Activated naive CD4-positive, alpha-beta T cell treated with anti-CD3 and anti-CD28 coated beads for 36 hours (primary cell): ENCODE results near the gene THAP10. TPM values are rescaled to one million over a fixed set of nuclear protein-coding genes. Genes with fewer than 3 reads are reported as not detected.

Source experiments
- CTCF ChIA-PET: fragments of 350-600 bp; sonication (Branson Sonifier 250); formaldehyde crosslinking; loops from one replicate; lab custom pipeline; 2021; ENCODE audit warnings: antibody characterized with exemption; lab: Charles Lee
- DNase-seq: peaks from one replicate; pipeline ENCODE4 v3.0.0-alpha.2; 2020
- H3K27ac Mint-ChIP-seq: one replicate; pipeline ENCODE4 v1.8.0; 2021; ENCODE audit warnings: mild to moderate bottlenecking, mixed read lengths
- H3K27me3 Mint-ChIP-seq: one replicate; pipeline ENCODE4 v1.8.0; 2021; ENCODE audit warnings: low read depth, mixed read lengths
- H3K36me3 Mint-ChIP-seq: one replicate; pipeline ENCODE4 v1.8.0; 2021; ENCODE audit warnings: low read depth, mixed read lengths
- H3K4me1 Mint-ChIP-seq: one replicate; pipeline ENCODE4 v1.8.0; 2021; ENCODE audit warnings: low read depth, mixed read lengths
- H3K4me3 Mint-ChIP-seq: one replicate; pipeline ENCODE4 v1.8.0; 2021; ENCODE audit warnings: mild to moderate bottlenecking, moderate library complexity, mixed read lengths
- H3K9me3 Mint-ChIP-seq: one replicate; pipeline ENCODE4 v1.8.0; 2021; ENCODE audit warnings: mixed read lengths
- intact Hi-C: fragments of 100-400 bp; cut with micrococcal nuclease; formaldehyde crosslinking; loops from one replicate; pipeline ENCODE4 v1.15.1; 2023
- total RNA-seq, 2 experiments: library from RNA; stranded (reverse); gene quantifications; one replicate each; pipeline ENCODE4 v1.2.3, GENCODE V29; 2021

THAP10 gene
- total RNA-seq, 2 experiments from 2014 or later = not detected

- H3K9me3 Mint-ChIP-seq = no peaks in the 10 kb centered on the region
- CTCF ChIA-PET = interaction anchor here (1.4 kb wide), 1 partner anchor 35 kb away, joined by 3 read pairs; the partner anchor contains the start of gene THAP10
- no peak overlapping the region for H3K4me3 Mint-ChIP-seq
- no peak overlapping the region for H3K27ac Mint-ChIP-seq
- H3K36me3 Mint-ChIP-seq = peaks cover 2% of the 10 kb centered on the region
- intact Hi-C loops = no loop called here
- peaks cover 41% of the 10 kb centered on the region for H3K27me3 Mint-ChIP-seq
- peaks cover 5% of the 10 kb centered on the region for H3K4me1 Mint-ChIP-seq
- DNase-seq = no peak
These were observed 35.2 kb downstream of the THAP10 start for GRCh38 chr15:70856884-70857561.

- Mint-ChIP-seq H3K27me3 (peaks cover 48% of the 10 kb centered on the region), H3K27ac (no peak overlapping the region), H3K36me3 (peaks cover 2% of the 10 kb centered on the region), H3K4me1 (peaks cover 5% of the 10 kb centered on the region), H3K9me3 (no peaks in the 10 kb centered on the region), H3K4me3 (no peak overlapping the region)
- intact Hi-C loops = no loop called here
- DNase-seq = no peak
- CTCF ChIA-PET = interaction anchor here (1.4 kb wide), 1 partner anchor 36 kb away, joined by 3 read pairs; the partner anchor contains the start of gene THAP10
These were observed 35.9 kb downstream of the THAP10 start for GRCh38 chr15:70856177-70856883.

- peaks cover 2% of the 10 kb centered on the region for H3K36me3 Mint-ChIP-seq
- peaks cover 51% of the 10 kb centered on the region for H3K27me3 Mint-ChIP-seq
- intact Hi-C loops = no loop called here
These were observed 36.5 kb downstream of the THAP10 start for GRCh38 chr15:70855764-70856163.

GRCh38 chr15:70854666-70854976, 37.6 kb downstream of the THAP10 start:
- Mint-ChIP-seq H3K9me3 (no peaks in the 10 kb centered on the region), H3K36me3 (peaks cover 2% of the 10 kb centered on the region), H3K27ac (no peak overlapping the region), H3K4me3 (peak overlapping the region; percentile 76), H3K27me3 (peaks cover 58% of the 10 kb centered on the region), H3K4me1 (peaks cover 5% of the 10 kb centered on the region)
- no peak for DNase-seq
- intact Hi-C loops = no loop called here
- CTCF ChIA-PET = interaction anchor here (0.7 kb wide), 1 partner anchor 15 kb away, joined by 3 read pairs; no protein-coding TSS in a partner anchor

More at GRCh38 chr15:70855764-70856163, 36.5 kb downstream of the THAP10 start:
- CTCF ChIA-PET = no interaction called here
- Mint-ChIP-seq H3K9me3 (no peaks in the 10 kb centered on the region), H3K27ac (no peak overlapping the region), H3K4me3 (no peak overlapping the region), H3K4me1 (peaks cover 5% of the 10 kb centered on the region)
- no peak for DNase-seq

- H3K27me3 Mint-ChIP-seq = peaks cover 58% of the 10 kb centered on the region
- H3K4me3 Mint-ChIP-seq = peak within 1 kb of the TSS; percentile 76
- H3K9me3 Mint-ChIP-seq = no peaks in the 10 kb centered on the region
- CTCF ChIA-PET = interaction anchor here (0.7 kb wide), 1 partner anchor 15 kb away, joined by 3 read pairs; no protein-coding TSS in a partner anchor
- peak; percentile 8 for DNase-seq
- H3K4me1 Mint-ChIP-seq = peaks cover 5% of the 10 kb centered on the region
- no peak within 1 kb of the TSS for H3K27ac Mint-ChIP-seq
- intact Hi-C loops = no loop called here
- H3K36me3 Mint-ChIP-seq = peaks cover 2% of the 10 kb centered on the region
These were observed 38.1 kb downstream of the THAP10 start, which contains the start of gene LARP6 for GRCh38 chr15:70853973-70854665. Gene LARP6 (minus strand): TSS chr15:70854157. CDS start chr15:70854088, 69 bp downstream.

GRCh38 chr15:70853318-70853972, 38.8 kb downstream of the THAP10 start:
- Mint-ChIP-seq H3K27ac (no peak overlapping the region), H3K4me3 (peak overlapping the region; percentile 49), H3K4me1 (peaks cover 5% of the 10 kb centered on the region), H3K9me3 (no peaks in the 10 kb centered on the region), H3K27me3 (peaks cover 52% of the 10 kb centered on the region), H3K36me3 (peaks cover 2% of the 10 kb centered on the region)
- intact Hi-C loops = no loop called here
- DNase-seq = peak; percentile 14
- CTCF ChIA-PET = no interaction called here

GRCh38 chr15:70852501-70853317, 39.5 kb downstream of the THAP10 start:
- Mint-ChIP-seq H3K4me1 (peaks cover 5% of the 10 kb centered on the region), H3K9me3 (no peaks in the 10 kb centered on the region), H3K27me3 (peaks cover 57% of the 10 kb centered on the region), H3K4me3 (peak overlapping the region; percentile 23), H3K36me3 (peaks cover 2% of the 10 kb centered on the region), H3K27ac (no peak overlapping the region)
- intact Hi-C loops = no loop called here
- CTCF ChIA-PET = no interaction called here
- no peak for DNase-seq

GRCh38 chr15:70851889-70852288, 40.3 kb downstream of the THAP10 start:
- intact Hi-C loops = no loop called here
- peaks cover 2% of the 10 kb centered on the region for H3K36me3 Mint-ChIP-seq
- H3K4me1 Mint-ChIP-seq = peaks cover 5% of the 10 kb centered on the region
- no peak overlapping the region for H3K27ac Mint-ChIP-seq
- no peak for DNase-seq
- no peaks in the 10 kb centered on the region for H3K9me3 Mint-ChIP-seq
- no peak overlapping the region for H3K4me3 Mint-ChIP-seq
- peaks cover 59% of the 10 kb centered on the region for H3K27me3 Mint-ChIP-seq
- CTCF ChIA-PET = no interaction called here

GRCh38 chr15:70845602-70846360, 46.5 kb downstream of the THAP10 start:
- DNase-seq = no peak
- H3K9me3 Mint-ChIP-seq = no peaks in the 10 kb centered on the region
- H3K4me1 Mint-ChIP-seq = no peaks in the 10 kb centered on the region
- no peaks in the 10 kb centered on the region for H3K36me3 Mint-ChIP-seq
- H3K4me3 Mint-ChIP-seq = no peak overlapping the region
- H3K27me3 Mint-ChIP-seq = peaks cover 24% of the 10 kb centered on the region
- intact Hi-C loops = no loop called here
- H3K27ac Mint-ChIP-seq = no peak overlapping the region
- CTCF ChIA-PET = no interaction called here

- intact Hi-C loops = no loop called here
- no peaks in the 10 kb centered on the region for H3K9me3 Mint-ChIP-seq
These were observed 54.8 kb downstream of the THAP10 start for GRCh38 chr15:70837476-70837875.

GRCh38 chr15:70835841-70836240, 56.4 kb downstream of the THAP10 start:
- H3K27ac Mint-ChIP-seq = no peak overlapping the region
- CTCF ChIA-PET = no interaction called here
- H3K9me3 Mint-ChIP-seq = no peaks in the 10 kb centered on the region
- no peaks in the 10 kb centered on the region for H3K4me1 Mint-ChIP-seq
- H3K4me3 Mint-ChIP-seq = no peak overlapping the region
- intact Hi-C loops = no loop called here
- no peaks in the 10 kb centered on the region for H3K36me3 Mint-ChIP-seq
- DNase-seq = no peak
- peaks cover 2% of the 10 kb centered on the region for H3K27me3 Mint-ChIP-seq

More at GRCh38 chr15:70837476-70837875, 54.8 kb downstream of the THAP10 start:
- Mint-ChIP-seq H3K4me1 (no peaks in the 10 kb centered on the region), H3K27ac (no peak overlapping the region), H3K36me3 (no peaks in the 10 kb centered on the region), H3K27me3 (peaks cover 4% of the 10 kb centered on the region), H3K4me3 (no peak overlapping the region)
- CTCF ChIA-PET = no interaction called here
- DNase-seq = no peak
